LNCAP (cell line): Measurements from ENCODE around the gene A2ML1.
A peak's percentile ranks its signal among the peaks of the same experiment; 100 is the strongest.

Experiments
- TF ChIP-seq, protein P1 (sequence below): fragments of 450-650 bp; IDR thresholded peaks from 2 replicates; pipeline ENCODE4 v1.5.1; 2017; ENCODE audit warnings: mild to moderate bottlenecking

A2ML1 gene

DNA sequence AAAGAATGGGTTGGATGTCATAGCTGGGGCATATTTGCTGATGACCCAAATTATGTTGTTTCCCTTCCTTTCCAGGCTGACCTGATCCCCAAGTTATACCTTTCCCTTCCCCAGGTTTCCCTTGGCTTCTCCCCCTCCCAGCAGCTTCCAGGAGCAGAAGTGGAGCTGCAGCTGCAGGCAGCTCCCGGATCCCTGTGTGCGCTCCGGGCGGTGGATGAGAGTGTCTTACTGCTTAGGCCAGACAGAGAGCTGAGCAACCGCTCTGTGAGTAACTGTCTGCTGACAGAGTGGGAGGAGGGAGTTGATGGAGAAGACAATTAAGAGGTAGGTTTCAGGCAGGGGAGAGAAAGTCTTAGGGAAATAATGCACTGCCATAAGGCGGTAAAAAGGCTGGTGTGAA lies 25.0 kb downstream of the A2ML1 start:
- TF ChIP-seq, protein P1, sequence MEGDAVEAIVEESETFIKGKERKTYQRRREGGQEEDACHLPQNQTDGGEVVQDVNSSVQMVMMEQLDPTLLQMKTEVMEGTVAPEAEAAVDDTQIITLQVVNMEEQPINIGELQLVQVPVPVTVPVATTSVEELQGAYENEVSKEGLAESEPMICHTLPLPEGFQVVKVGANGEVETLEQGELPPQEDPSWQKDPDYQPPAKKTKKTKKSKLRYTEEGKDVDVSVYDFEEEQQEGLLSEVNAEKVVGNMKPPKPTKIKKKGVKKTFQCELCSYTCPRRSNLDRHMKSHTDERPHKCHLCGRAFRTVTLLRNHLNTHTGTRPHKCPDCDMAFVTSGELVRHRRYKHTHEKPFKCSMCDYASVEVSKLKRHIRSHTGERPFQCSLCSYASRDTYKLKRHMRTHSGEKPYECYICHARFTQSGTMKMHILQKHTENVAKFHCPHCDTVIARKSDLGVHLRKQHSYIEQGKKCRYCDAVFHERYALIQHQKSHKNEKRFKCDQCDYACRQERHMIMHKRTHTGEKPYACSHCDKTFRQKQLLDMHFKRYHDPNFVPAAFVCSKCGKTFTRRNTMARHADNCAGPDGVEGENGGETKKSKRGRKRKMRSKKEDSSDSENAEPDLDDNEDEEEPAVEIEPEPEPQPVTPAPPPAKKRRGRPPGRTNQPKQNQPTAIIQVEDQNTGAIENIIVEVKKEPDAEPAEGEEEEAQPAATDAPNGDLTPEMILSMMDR = no peak

DNA sequence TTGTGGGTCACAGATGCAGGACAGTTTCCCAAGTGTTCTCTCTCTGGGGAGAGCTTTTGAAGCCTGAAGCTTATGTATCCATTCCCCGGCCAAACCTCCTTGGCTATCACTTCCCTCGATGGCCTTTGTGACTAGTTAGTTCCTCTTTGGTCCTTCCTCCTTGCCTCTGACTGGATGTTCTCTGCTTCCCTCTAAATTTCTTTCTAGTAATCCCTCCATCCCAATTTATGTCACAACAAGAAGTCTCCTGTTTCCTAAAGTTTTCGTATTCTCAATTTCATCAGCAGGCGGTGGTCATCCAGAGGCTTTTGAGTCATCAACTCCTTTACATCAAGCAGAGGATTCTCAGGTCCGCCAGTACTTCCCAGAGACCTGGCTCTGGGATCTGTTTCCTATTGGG lies 27.5 kb downstream of the A2ML1 start:
- TF ChIP-seq, protein P1 = no peak

GRCh38 chr12:8852119-8852518 lies 29.7 kb downstream of the A2ML1 start:
- TF ChIP-seq, protein P1 = no peak

- TF ChIP-seq, protein P1 = no peak
Observed at GRCh38 chr12:8855891-8856290, 33.5 kb downstream of the A2ML1 start.

DNA sequence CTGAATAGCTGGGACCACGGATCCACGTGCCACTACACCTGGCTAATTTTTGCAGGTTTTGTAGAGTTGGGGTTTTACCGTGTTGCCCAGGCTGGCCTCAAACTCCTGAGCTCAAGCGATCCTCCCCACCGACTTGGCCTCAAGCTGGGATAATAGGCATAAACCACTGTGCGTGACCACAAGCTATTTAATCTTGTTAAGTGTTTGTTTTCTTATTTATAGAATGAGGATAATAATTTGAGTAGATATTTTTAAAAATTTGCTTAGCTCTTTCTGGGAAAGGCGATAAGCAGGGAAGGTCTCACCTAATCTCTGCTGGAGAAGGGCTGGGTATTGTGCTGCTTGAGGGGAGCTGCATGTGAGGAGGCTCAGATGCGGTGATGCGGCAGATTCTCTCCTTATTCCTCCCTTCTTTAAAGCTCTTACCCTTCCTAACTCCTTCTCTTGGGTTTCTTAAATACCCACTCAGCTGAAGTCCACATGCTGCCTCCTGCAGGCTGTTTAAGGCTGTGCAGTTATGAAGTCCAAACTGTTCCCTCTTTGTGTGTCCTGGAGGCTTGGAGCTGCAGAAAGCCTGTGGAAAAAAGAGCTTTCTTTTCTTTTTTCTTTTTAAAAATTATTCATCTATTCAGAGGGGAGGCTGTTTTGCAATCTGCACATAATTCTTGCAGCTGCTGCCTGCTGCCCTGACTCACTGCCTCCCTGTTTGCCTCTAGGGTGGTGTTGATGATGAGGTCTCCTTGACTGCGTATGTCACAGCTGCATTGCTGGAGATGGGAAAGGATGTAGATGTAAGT lies 37.9 kb downstream of the A2ML1 start:
- TF ChIP-seq, protein P1 = peak; percentile 79

GRCh38 chr12:8866429-8866828 lies 44.0 kb downstream of the A2ML1 start:
- TF ChIP-seq, protein P1 = no peak

GRCh38 chr12:8867009-8867408 lies 44.6 kb downstream of the A2ML1 start:
- TF ChIP-seq, protein P1 = no peak
